Activated CD4-positive, alpha-beta T cell treated with anti-CD3 and anti-CD28 coated beads, Interleukin-2, amount 50 U/mL, for 24 hours (primary cell): Measurements from ENCODE around the gene CACNA1D.
"Not testable (repeated sequence)": the region's sequence is repeated elsewhere in the genome, so short reads cannot be mapped to it uniquely, and the experiment has no call there.

Experiments
- DNase-seq, 2 donors: peaks; one replicate each; pipeline ENCODE4 v3.0.0-alpha.2; 2020; ENCODE audit warnings: low read depth in 1 of 2, low spot score in 1 of 2

Gene CACNA1D

DNA sequence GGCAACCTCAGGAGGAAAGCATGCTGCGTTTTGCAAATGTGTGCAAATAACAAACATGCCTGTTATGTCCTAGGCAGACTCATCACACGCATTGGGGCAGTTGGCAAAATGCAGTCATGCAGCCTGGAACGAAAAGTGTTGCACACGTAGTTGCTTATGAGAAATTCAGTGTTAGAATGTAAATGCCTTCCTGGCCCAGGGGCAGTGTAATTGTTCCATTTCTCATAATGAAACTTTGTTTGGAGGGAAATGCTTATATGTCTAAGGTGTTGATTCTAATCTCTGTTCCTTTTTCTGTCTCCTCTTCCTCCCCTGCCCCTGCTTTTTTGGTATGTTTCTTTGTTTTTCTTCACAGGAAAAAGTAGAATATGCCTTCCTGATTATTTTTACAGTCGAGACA lies 156.0 kb downstream of the CACNA1D start:
- DNase-seq: no peak

DNA sequence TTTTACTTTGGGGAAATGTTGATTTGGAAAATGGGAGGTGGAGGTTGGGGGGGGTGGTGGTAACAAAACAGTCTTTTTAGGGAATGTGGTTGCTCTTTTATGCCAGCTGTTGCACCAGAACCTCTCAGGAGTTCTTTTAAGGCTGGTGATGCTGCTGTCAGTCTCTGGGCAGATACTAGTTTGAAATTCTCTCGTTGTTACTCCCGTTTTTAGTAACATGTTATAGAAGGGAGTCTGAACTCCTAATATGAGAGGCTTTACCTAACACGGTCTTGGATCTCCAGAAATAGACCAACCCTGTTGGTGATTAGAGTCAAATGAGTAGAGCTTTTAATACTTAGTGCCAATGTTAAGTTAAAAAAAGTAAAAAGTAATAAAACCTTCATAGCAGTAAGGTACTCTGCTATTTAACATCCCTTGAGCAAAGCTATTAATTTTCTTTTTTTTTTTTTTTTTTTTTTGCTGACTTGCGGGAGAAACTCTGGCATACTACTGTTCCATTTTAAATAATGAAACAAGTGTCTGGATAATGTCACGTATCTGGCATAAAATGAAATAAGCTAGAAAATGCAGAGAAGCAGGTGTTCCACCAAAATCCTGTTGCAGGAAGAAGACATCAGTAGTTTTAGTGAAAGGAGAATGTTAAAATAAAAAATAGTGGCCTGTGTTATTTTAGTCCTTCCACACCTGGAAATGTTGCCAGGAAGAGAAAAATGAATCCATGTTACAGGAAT lies 156.7 kb downstream of the CACNA1D start:
- DNase-seq: no peak

DNA sequence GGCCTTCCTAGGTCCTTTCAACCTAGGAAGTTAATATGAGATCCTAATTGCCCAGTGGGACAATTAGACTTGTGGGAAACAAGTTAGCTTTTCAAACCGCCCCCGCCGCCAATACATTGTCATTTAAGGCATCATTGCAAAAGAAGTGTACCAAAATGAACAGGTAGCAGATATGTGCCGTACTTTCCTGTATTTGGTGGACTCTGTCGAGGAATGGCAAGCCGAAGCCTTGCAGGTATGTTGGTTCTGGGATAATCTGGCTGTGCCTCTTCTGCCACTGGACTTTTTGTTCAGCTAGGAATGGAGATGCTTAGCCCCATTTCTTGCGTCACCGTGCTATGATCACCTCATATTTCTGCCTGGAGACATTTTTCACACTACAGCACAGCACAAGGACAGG lies 157.5 kb downstream of the CACNA1D start:
- DNase-seq: no peak

DNA sequence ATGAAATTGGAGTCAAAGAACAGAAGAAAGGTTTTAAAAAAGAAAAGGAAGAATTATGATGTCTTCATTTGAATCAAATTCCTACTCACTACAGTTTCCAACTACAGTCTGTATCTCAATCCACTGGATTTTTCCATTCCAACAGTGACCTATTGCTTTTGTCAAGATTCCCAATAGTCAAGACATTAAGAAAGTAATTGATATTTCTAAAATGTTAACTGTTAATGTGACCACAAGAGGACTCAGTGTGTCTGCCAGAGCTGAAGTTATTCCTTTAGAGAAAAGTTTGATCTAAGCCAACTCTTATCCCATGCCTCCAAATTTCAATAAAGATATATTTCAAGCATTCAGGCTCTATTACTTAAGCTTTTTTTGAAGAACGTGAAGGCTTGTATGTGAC lies 163.2 kb downstream of the CACNA1D start:
- DNase-seq: no peak

- DNase-seq: no peak
These were observed 164.3 kb downstream of the CACNA1D start for GRCh38 chr3:53658613-53659193.

DNA sequence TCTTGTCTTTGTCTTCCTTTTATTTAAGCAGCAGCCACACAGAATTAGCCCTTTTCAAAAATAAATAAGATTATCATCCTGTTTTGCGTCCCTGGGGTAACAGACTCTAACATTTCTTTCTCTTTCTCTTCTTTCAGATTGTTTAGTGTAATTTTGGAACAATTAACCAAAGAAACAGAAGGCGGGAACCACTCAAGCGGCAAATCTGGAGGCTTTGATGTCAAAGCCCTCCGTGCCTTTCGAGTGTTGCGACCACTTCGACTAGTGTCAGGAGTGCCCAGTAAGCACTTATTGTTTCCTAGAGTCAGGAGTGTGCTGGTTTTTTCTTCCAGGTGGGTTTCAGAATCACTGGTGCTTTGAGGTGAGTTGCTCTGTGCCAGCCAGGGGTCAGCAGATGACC lies 165.6 kb downstream of the CACNA1D start:
- no peak for DNase-seq

GRCh38 chr3:53661480-53661879 lies 167.1 kb downstream of the CACNA1D start:
- no peak for DNase-seq

DNA sequence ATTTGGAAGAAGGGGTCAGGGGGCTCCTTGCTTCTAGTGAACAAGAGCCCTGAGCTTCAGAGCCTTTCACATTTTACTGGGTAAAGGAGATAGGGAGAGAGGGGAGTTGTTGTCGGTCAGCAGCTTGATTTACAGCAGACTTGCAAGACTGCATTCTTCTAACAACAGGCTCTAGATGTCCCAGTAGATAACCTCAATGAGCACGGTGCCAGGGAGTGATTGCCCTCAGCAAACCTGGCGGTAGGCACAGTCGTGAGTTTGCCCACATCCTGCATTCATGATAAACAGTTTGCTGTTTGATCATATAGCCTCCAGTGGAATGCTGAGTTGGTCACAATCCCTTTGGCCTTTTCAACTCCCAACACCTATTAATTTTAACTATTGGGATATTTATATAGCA lies 170.4 kb downstream of the CACNA1D start:
- DNase-seq: not testable (repeated sequence)

DNA sequence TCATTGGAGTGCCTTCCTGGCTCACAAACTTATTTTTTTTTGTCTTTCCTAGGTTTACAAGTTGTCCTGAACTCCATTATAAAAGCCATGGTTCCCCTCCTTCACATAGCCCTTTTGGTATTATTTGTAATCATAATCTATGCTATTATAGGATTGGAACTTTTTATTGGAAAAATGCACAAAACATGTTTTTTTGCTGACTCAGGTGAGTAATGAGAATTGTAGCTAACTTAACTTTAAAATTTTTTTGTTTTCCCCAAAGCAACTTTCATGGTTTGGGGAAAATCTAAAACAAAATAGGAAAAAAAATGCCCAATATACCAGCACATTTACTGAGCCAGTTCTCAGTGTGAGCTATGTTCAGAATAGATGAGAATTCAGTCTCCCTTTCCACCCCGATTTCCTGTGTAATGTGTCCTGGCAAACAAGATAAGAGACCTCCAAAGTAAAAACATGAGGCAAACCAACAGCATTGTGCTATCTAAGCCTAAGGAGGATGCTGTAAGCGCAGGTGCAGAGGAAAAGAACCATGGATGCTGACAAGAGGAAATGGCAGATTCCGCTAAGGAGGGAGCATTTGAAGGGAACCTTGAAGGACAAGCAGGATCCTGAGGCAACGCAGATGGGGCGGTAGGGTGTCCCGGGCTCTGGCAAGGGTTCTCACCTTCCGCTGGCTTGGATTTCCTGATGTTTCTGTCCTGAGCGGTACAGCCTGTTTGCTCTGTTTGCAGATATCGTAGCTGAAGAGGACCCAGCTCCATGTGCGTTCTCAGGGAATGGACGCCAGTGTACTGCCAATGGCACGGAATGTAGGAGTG lies 171.4 kb downstream of the CACNA1D start:
- no peak for DNase-seq

- no peak for DNase-seq
These were observed 174.5 kb downstream of the CACNA1D start for GRCh38 chr3:53668872-53669271.

GRCh38 chr3:53670721-53671120 lies 176.3 kb downstream of the CACNA1D start:
- DNase-seq: no peak

DNA sequence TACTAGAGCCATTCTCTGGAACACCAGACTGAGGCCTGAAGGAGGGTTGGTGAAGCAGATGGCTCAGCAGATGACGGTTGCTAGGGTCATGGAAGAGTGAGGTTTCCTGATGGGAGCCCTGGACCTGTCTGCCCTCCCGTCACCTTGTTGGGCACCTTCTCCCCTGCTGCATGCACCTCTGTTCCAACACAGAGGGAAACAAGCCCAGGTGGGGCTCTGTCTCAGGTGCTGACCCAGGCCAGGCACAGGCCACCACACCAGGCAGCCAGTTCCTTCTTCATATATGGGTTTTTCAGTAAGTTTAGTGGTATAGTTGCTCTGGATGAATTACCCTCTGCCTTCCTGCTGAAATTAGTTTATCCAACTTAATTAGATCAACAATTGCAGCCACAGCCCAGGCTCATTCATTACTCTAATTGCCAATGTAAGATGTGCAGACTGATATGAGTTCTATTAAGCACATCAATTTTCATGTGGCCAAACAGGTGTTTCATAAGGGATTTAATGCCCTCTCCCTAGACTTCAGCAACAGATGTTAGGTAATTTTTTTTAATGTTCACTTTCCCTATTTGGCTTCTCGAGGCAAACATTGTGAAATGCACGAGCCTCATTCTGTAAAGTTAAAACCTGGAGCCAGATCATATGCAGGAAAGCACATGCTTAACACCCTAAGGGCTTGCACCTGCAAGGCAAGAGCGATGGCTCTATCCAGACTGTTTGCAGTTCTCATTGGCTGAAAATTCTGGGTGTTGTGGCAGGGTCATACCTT lies 177.0 kb downstream of the CACNA1D start:
- DNase-seq: no peak

GRCh38 chr3:53671961-53672299 lies 177.5 kb downstream of the CACNA1D start:
- no peak for DNase-seq

DNA sequence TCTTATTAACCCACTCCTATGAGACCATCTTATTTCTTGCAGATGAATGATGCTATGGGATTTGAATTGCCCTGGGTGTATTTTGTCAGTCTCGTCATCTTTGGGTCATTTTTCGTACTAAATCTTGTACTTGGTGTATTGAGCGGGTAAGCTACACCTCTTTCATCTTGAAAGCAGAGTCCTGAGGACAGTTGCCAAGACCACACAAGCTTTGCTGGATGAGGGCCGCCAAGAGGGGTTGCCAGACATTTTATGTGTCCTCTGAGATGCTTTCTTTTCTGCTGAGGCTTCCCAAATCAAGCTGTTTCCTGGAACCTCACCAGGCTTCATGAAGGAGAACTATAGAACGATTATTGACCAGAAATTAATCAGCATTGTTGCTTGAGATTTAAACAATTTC lies 178.6 kb downstream of the CACNA1D start:
- no peak for DNase-seq

DNA sequence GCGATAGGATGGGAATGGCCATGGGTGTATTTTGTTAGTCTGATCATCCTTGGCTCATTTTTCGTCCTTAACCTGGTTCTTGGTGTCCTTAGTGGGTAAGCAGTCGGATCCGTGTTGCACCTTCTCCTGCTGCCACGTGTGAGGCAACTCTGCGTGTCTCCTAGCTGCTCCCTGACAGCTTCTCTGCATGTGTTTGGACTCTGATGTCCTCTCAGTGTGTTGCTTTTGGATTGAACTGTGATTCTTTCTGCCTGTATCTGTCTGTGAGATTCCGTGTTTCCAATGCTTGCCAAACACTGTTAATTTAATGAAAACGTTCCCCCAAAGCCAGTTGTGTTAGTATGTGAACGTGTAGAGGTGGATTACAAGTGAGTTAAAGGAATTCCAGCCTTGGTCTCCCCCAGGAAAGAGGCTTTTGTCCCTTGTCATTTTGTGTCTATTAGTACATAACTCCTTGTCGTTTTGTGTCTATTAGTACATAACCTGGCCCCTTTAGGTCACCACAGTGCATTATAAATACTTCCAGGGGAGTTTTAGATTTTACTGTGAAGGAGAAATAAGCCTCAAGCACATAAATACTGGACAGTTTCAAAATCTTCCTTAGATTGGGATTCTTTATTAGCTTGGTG lies 179.4 kb downstream of the CACNA1D start:
- no peak for DNase-seq

- DNase-seq: no peak
These were observed 180.2 kb downstream of the CACNA1D start for GRCh38 chr3:53674582-53674981.

GRCh38 chr3:53675022-53675697 lies 180.7 kb downstream of the CACNA1D start:
- DNase-seq: no peak

- no peak for DNase-seq
These were observed 181.5 kb downstream of the CACNA1D start for GRCh38 chr3:53675942-53676341.

GRCh38 chr3:53677413-53677812 lies 183.0 kb downstream of the CACNA1D start:
- DNase-seq: no peak

- no peak for DNase-seq
These were observed 185.6 kb downstream of the CACNA1D start for GRCh38 chr3:53680028-53680427.

DNA sequence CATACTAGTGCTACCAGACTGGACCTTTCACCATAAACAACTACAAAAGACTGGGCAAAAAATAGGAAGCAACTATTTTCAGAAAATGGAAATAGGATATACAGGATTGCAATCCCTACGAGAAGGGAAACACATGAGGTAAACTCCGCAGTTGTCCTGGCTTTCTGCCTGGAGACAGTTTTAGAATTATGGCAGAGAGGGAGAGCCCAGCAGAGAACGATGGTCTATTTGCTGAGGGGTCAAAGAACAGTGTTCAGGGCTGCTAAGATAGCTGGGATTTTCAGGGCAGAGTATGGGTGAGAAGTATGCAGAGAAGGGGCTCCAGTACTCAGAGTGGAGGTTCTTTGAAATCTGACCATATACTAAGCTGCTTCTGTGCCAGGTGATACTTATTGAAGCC lies 188.4 kb downstream of the CACNA1D start:
- no peak for DNase-seq
